HCT116 (cell line): Measurements from ENCODE around the gene RMP24.
A peak's percentile ranks its signal among the peaks of the same experiment; 100 is the strongest.

Source experiments
- CTCF ChIP-seq, 3 experiments: fragments of 200-600 bp in 1 of 3; sonication (generic) in 1 of 3; IDR thresholded peaks in 2 of 3; conservative IDR thresholded peaks in 1 of 3; 2 replicates each; pipeline ENCODE4 v1.5.1; 2012 to 2017; ENCODE audit warnings: low read depth in 2 of 3, low read length in 2 of 3, antibody characterized with exemption in 1 of 3, borderline replicate concordance in 1 of 3, control low read depth in 1 of 3, mild to moderate bottlenecking in 1 of 3, mixed read lengths in 1 of 3, mixed run types in 1 of 3, moderate library complexity in 1 of 3; ENCODE audit not compliant: insufficient read depth in 1 of 3
- EZH2 ChIP-seq: fragments of 200-600 bp; sonication (generic); IDR thresholded peaks from 2 replicates; pipeline ENCODE4 v1.6.1; 2017; ENCODE audit warnings: antibody characterized with exemption, mixed run types
- MAX ChIP-seq: IDR thresholded peaks from 2 replicates; pipeline ENCODE4 v1.6.1; 2012
- POLR2A ChIP-seq: IDR thresholded peaks from 2 replicates; pipeline ENCODE4 v1.7.0; 2011; ENCODE audit warnings: borderline replicate concordance; ENCODE audit not compliant: insufficient read depth, insufficient read length; ENCODE audit errors: extremely low read depth
- POLR2AphosphoS5 ChIP-seq: IDR thresholded peaks from 2 replicates; pipeline ENCODE4 v1.6.1; 2011; ENCODE audit warnings: mild to moderate bottlenecking, low read depth, low read length, moderate library complexity
- YY1 ChIP-seq: IDR thresholded peaks from 2 replicates; pipeline ENCODE4 v1.6.1; 2011; ENCODE audit warnings: low read length, low read depth, moderate library complexity, mild to moderate bottlenecking; ENCODE audit not compliant: insufficient replicate concordance; ENCODE audit errors: extremely low read depth
- ZBTB33 ChIP-seq: IDR thresholded peaks from 2 replicates; pipeline ENCODE4 v1.6.1; 2011; ENCODE audit warnings: mild to moderate bottlenecking, low read length, moderate library complexity; ENCODE audit not compliant: insufficient replicate concordance; ENCODE audit errors: extremely low read depth

GRCh38 chr18:35939138-35939537 lies 33.3 kb upstream of the RMP24 start:
- TF ChIP-seq CTCF (IDR thresholded peaks at IDR 0.05 in 2 of 3, conservative IDR thresholded peaks at IDR 0.05 in 1 of 3; ENCODE audit: borderline replicate concordance in 1 of 3, insufficient read depth in 1 of 3, low read depth in 2 of 3, low read length in 2 of 3) = peak in 2 of 3 experiments; percentile 34 to 35; a peak in 4 of 6 replicates
- TF ChIP-seq POLR2A = no peak
- TF ChIP-seq EZH2 = no peak
- TF ChIP-seq ZBTB33 = no peak
- TF ChIP-seq MAX = no peak
- TF ChIP-seq YY1 = no peak
- no peak for TF ChIP-seq POLR2AphosphoS5
